Measurements from ENCODE around the gene LYSET.
"Not testable (repeated sequence)": the region's sequence is repeated elsewhere in the genome, so short reads cannot be mapped to it uniquely, and the experiment has no call there.

Gene LYSET

GRCh38 chr14:93173943-93174395 is 11.1 kb upstream of the LYSET start:
- DNase-seq (ENCODE audit: extremely low spot score), result no peak
- POLR2A ChIA-PET, result no interaction called here

GRCh38 chr14:93174731-93175130 is 10.4 kb upstream of the LYSET start:
- DNase-seq (ENCODE audit: extremely low spot score), result not testable (repeated sequence)
- ChIA-PET CTCF (interaction anchor here (0.7 to 8.0 kb wide), 4 partner anchors 12 to 222 kb away, joined by 3 to 38 read pairs (median 14); partner anchors contain the start of genes GON7 and UBR7), POLR2A (interaction anchor here (2.5 kb wide), 1 partner anchor 10 kb away, joined by 5 read pairs; the partner anchor contains the start of genes LYSET and MOAP1)

More at GRCh38 chr14:93173943-93174395, 11.1 kb upstream of the LYSET start:
- CTCF ChIA-PET, result interaction anchor here (2.9 to 8.0 kb wide), 3 partner anchors 32 to 221 kb away, joined by 12 to 38 read pairs (median 15); partner anchors contain the start of genes GON7 and UBR7
- no peak for TF ChIP-seq CTCF (IDR thresholded peaks at IDR 0.05; ENCODE audit: control extremely low read depth, extremely low read depth, low read depth, missing control alignments)

GRCh38 chr14:93175492-93175891 is 9.6 kb upstream of the LYSET start:
- ChIA-PET POLR2A (interaction anchor here (2.5 kb wide), 1 partner anchor 10 kb away, joined by 5 read pairs; the partner anchor contains the start of genes LYSET and MOAP1), CTCF (interaction anchor here (0.9 to 8.0 kb wide), 4 partner anchors 31 to 223 kb away, joined by 4 to 38 read pairs (median 14); partner anchors contain the start of genes GON7 and UBR7)
- no peak for DNase-seq (ENCODE audit: extremely low spot score)
- TF ChIP-seq CTCF (IDR thresholded peaks at IDR 0.05; ENCODE audit: control extremely low read depth, extremely low read depth, low read depth, missing control alignments), result no peak

- no peak for TF ChIP-seq CTCF (IDR thresholded peaks at IDR 0.05; ENCODE audit: control extremely low read depth, extremely low read depth, low read depth, missing control alignments)
- POLR2A ChIA-PET, result no interaction called here
- CTCF ChIA-PET, result interaction anchor here (1.3 to 3.2 kb wide), 6 partner anchors 10 to 232 kb away, joined by 4 to 21 read pairs (median 8); partner anchors contain the start of genes GON7 and UBR7
- DNase-seq (ENCODE audit: extremely low spot score), result no peak
Observed at GRCh38 chr14:93183596-93184317, 1.4 kb upstream of the LYSET start.

GRCh38 chr14:93185349-93185720 is 218 bp downstream of the LYSET start:
- CTCF ChIA-PET, result interaction anchor here (0.8 to 3.9 kb wide), 7 partner anchors 8 to 233 kb away, joined by 3 to 35 read pairs (median 5); partner anchors contain the start of genes GON7 and UBR7
- POLR2A ChIA-PET, result interaction anchor here (0.9 to 1.5 kb wide), 5 partner anchors 9 to 363 kb away, joined by 3 to 9 read pairs (median 4); partner anchors contain the start of genes GON7 and UBR7
- TF ChIP-seq CTCF (IDR thresholded peaks at IDR 0.05; ENCODE audit: control extremely low read depth, extremely low read depth, low read depth, missing control alignments), result no peak
- DNase-seq (ENCODE audit: extremely low spot score), result peak; percentile 20

GRCh38 chr14:93186466-93186865 is 1.3 kb downstream of the LYSET start:
- POLR2A ChIA-PET, result no interaction called here
- CTCF ChIA-PET, result interaction anchor here (0.9 to 3.9 kb wide), 6 partner anchors 9 to 73 kb away, joined by 3 to 35 read pairs (median 4); partner anchors contain the start of genes GON7 and UBR7
- TF ChIP-seq CTCF (IDR thresholded peaks at IDR 0.05; ENCODE audit: control extremely low read depth, extremely low read depth, low read depth, missing control alignments), result no peak
- no peak for DNase-seq (ENCODE audit: extremely low spot score)
